ENCODE measurements around the gene MTFMT.

DNA sequence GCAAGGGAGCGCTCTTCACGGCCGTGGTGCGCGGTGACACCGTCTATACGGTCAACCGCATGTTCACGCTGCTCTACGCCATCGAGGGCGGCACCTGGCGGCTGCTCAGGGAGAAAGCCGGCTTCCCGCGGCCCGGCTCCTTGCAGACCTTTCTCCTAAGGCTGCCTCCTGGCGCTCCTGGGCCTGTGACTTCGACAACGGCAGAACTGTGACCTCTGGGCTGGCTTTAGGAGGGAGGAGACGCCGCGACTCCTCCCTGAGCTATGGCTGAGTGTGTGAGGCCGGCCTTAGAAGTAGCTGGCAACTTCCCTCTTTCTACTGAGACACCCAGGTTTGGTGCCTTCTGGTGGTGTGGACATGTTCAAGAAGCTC, 48.5 kb upstream of the MTFMT start:
- TF ChIP-seq, protein P1, sequence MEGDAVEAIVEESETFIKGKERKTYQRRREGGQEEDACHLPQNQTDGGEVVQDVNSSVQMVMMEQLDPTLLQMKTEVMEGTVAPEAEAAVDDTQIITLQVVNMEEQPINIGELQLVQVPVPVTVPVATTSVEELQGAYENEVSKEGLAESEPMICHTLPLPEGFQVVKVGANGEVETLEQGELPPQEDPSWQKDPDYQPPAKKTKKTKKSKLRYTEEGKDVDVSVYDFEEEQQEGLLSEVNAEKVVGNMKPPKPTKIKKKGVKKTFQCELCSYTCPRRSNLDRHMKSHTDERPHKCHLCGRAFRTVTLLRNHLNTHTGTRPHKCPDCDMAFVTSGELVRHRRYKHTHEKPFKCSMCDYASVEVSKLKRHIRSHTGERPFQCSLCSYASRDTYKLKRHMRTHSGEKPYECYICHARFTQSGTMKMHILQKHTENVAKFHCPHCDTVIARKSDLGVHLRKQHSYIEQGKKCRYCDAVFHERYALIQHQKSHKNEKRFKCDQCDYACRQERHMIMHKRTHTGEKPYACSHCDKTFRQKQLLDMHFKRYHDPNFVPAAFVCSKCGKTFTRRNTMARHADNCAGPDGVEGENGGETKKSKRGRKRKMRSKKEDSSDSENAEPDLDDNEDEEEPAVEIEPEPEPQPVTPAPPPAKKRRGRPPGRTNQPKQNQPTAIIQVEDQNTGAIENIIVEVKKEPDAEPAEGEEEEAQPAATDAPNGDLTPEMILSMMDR (IDR thresholded peaks at IDR 0.05; ENCODE audit: insufficient read depth, low read depth, low read length), result peak; percentile 23
- TF ChIP-seq EZH2 (IDR thresholded peaks at IDR 0.05; ENCODE audit: insufficient read depth, low read length), result no peak

All from astrocyte (in vitro differentiated cells and primary cell).